ENCODE results near the gene PRPS1. TPM values are rescaled to one million over a fixed set of nuclear protein-coding genes. Genes with fewer than 3 reads are reported as not detected.
"Not testable (repeated sequence)": the region's sequence is repeated elsewhere in the genome, so short reads cannot be mapped to it uniquely, and the experiment has no call there.

Gene PRPS1
- polyA plus RNA-seq, 1 donor from 2014 or later, result 60.8 TPM

GRCh38 chrX:107666931-107667330 lies 38.6 kb downstream of the PRPS1 start:
- Histone ChIP-seq H3K9me3 (ENCODE audit: low read length) (no peaks in the 10 kb centered on the region), H3K9me2 (ENCODE audit: insufficient read depth, low read length) (no peaks in the 10 kb centered on the region), H3K9ac (ENCODE audit: low read length) (no peak overlapping the region), H3F3A (ENCODE audit: insufficient read depth, low read length, poor library complexity, severe bottlenecking) (no peaks in the 10 kb centered on the region), H3K4me3 (ENCODE audit: low read length) (no peak overlapping the region), H3K27ac (ENCODE audit: low read length) (no peak overlapping the region), H3K79me2 (replicated peaks; ENCODE audit: insufficient read depth, low read length) (no peaks in the 10 kb centered on the region), H3K27me3 (ENCODE audit: insufficient read depth, low read depth, low read length) (no peaks in the 10 kb centered on the region), H3K4me2 (ENCODE audit: low read length) (no peak overlapping the region), H2AFZ (ENCODE audit: low read depth, low read length) (no peak overlapping the region), H4K20me1 (ENCODE audit: insufficient read depth) (no peaks in the 10 kb centered on the region), H3K36me3 (ENCODE audit: insufficient read depth, low read length) (no peaks in the 10 kb centered on the region)
- no peak for TF ChIP-seq MXI1 (conservative IDR thresholded peaks at IDR 0.05; ENCODE audit: poor library complexity, severe bottlenecking)
- no peak for TF ChIP-seq TAF1 (IDR thresholded peaks at IDR 0.05; ENCODE audit: low read depth)
- no peak for TF ChIP-seq POLR2AphosphoS5 (IDR thresholded peaks at IDR 0.05)
- TF ChIP-seq SMC3 (conservative IDR thresholded peaks at IDR 0.05; ENCODE audit: poor library complexity), result no peak
- no peak for TF ChIP-seq RAD21 (conservative IDR thresholded peaks at IDR 0.05)
- TF ChIP-seq EP300 (conservative IDR thresholded peaks at IDR 0.05; ENCODE audit: poor library complexity, severe bottlenecking), result no peak
- no peak for TF ChIP-seq EZH2 (IDR thresholded peaks at IDR 0.05; ENCODE audit: borderline replicate concordance, insufficient read depth, low read length, poor library complexity, severe bottlenecking)
- TF ChIP-seq REST (IDR thresholded peaks at IDR 0.05; ENCODE audit: borderline replicate concordance), result no peak
- TF ChIP-seq, protein P1, sequence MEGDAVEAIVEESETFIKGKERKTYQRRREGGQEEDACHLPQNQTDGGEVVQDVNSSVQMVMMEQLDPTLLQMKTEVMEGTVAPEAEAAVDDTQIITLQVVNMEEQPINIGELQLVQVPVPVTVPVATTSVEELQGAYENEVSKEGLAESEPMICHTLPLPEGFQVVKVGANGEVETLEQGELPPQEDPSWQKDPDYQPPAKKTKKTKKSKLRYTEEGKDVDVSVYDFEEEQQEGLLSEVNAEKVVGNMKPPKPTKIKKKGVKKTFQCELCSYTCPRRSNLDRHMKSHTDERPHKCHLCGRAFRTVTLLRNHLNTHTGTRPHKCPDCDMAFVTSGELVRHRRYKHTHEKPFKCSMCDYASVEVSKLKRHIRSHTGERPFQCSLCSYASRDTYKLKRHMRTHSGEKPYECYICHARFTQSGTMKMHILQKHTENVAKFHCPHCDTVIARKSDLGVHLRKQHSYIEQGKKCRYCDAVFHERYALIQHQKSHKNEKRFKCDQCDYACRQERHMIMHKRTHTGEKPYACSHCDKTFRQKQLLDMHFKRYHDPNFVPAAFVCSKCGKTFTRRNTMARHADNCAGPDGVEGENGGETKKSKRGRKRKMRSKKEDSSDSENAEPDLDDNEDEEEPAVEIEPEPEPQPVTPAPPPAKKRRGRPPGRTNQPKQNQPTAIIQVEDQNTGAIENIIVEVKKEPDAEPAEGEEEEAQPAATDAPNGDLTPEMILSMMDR (IDR thresholded peaks at IDR 0.05; ENCODE audit: poor library complexity, severe bottlenecking), result no peak

- no peak overlapping the region for H3K27ac ChIP-seq (ENCODE audit: low read length)
- no peaks in the 10 kb centered on the region for H3K9me3 ChIP-seq (ENCODE audit: low read length)
- no peak overlapping the region for H3K9ac ChIP-seq (ENCODE audit: low read length)
- H4K20me1 ChIP-seq (ENCODE audit: insufficient read depth), result no peaks in the 10 kb centered on the region
- H3K9me2 ChIP-seq (ENCODE audit: insufficient read depth, low read length), result no peaks in the 10 kb centered on the region
- H3K79me2 ChIP-seq (replicated peaks; ENCODE audit: insufficient read depth, low read length), result no peaks in the 10 kb centered on the region
- no peaks in the 10 kb centered on the region for H3K36me3 ChIP-seq (ENCODE audit: insufficient read depth, low read length)
- H3K4me3 ChIP-seq (ENCODE audit: low read length), result no peak overlapping the region
- TF ChIP-seq RAD21 (conservative IDR thresholded peaks at IDR 0.05) (no peak), EZH2 (IDR thresholded peaks at IDR 0.05; ENCODE audit: borderline replicate concordance, insufficient read depth, low read length, poor library complexity, severe bottlenecking) (no peak), TAF1 (IDR thresholded peaks at IDR 0.05; ENCODE audit: low read depth) (no peak), SMC3 (conservative IDR thresholded peaks at IDR 0.05; ENCODE audit: poor library complexity) (no peak), MXI1 (conservative IDR thresholded peaks at IDR 0.05; ENCODE audit: poor library complexity, severe bottlenecking) (no peak), POLR2AphosphoS5 (IDR thresholded peaks at IDR 0.05) (no peak), EP300 (conservative IDR thresholded peaks at IDR 0.05; ENCODE audit: poor library complexity, severe bottlenecking) (no peak)
- H2AFZ ChIP-seq (ENCODE audit: low read depth, low read length), result no peak overlapping the region
- no peaks in the 10 kb centered on the region for H3K27me3 ChIP-seq (ENCODE audit: insufficient read depth, low read depth, low read length)
- no peak overlapping the region for H3K4me2 ChIP-seq (ENCODE audit: low read length)
- no peaks in the 10 kb centered on the region for H3F3A ChIP-seq (ENCODE audit: insufficient read depth, low read length, poor library complexity, severe bottlenecking)
Observed at GRCh38 chrX:107667426-107667825, 39.1 kb downstream of the PRPS1 start.

DNA sequence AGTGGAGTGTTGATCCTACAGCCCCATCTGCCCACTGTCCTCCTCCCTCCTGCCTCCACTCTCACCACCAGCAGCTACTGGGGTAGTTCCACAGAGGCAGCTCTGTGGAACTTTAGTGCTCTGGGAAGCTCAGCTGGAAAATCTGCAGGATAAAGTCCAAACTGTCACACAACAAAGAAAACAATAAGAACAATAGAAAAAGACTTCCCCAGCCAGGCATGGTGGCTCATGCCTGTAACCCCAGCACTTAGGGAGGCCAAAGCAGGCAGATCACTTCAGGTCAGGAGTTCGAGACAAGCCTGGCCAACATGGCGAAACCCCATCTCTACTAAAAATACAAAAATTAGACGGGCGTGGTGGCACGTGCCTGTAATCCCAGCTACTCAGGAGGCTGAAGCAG lies 40.4 kb downstream of the PRPS1 start:
- H3K27me3 ChIP-seq (ENCODE audit: insufficient read depth, low read depth, low read length); H3K36me3 ChIP-seq (ENCODE audit: insufficient read depth, low read length); H3K4me2 ChIP-seq (ENCODE audit: low read length); H3K9me3 ChIP-seq (ENCODE audit: low read length); H3K9ac ChIP-seq (ENCODE audit: low read length); H3F3A ChIP-seq (ENCODE audit: insufficient read depth, low read length, poor library complexity, severe bottlenecking); H4K20me1 ChIP-seq (ENCODE audit: insufficient read depth); H3K4me3 ChIP-seq (ENCODE audit: low read length); H3K9me2 ChIP-seq (ENCODE audit: insufficient read depth, low read length); H3K27ac ChIP-seq (ENCODE audit: low read length); H2AFZ ChIP-seq (ENCODE audit: low read depth, low read length); H3K79me2 ChIP-seq (replicated peaks; ENCODE audit: insufficient read depth, low read length): not testable (repeated sequence)

Measured in neural cell (in vitro differentiated cells).